NCI-H1417 (cell line): Measurements from ENCODE around the gene MNAT1.
"Not testable (repeated sequence)": the region's sequence is repeated elsewhere in the genome, so short reads cannot be mapped to it uniquely, and the experiment has no call there.

Experiments used
- DNase-seq, 3 experiments: peaks; one replicate each; lab custom pipeline; 2025; lab: John Stamatoyannopoulos, UW

The MNAT1 gene

GRCh38 chr14:60882219-60882618 lies 147.7 kb downstream of the MNAT1 start:
- no peak for DNase-seq

- no peak for DNase-seq
These were observed 149.6 kb downstream of the MNAT1 start for GRCh38 chr14:60884134-60884533.

- not testable (repeated sequence) for DNase-seq
These were observed 156.1 kb downstream of the MNAT1 start for GRCh38 chr14:60890636-60891035.

- DNase-seq = no peak
These were observed 159.3 kb downstream of the MNAT1 start for GRCh38 chr14:60893911-60894310.

GRCh38 chr14:60904381-60904780 lies 169.8 kb downstream of the MNAT1 start:
- no peak for DNase-seq

- no peak for DNase-seq
These were observed 171.4 kb downstream of the MNAT1 start for GRCh38 chr14:60905923-60906322.

GRCh38 chr14:60915781-60916180 lies 181.2 kb downstream of the MNAT1 start:
- no peak for DNase-seq

- DNase-seq = peak in 2 of 3 experiments; percentile 20 to 84
These were observed 187.5 kb downstream of the MNAT1 start for GRCh38 chr14:60922050-60922449.

- no peak for DNase-seq
These were observed 190.7 kb downstream of the MNAT1 start for GRCh38 chr14:60925286-60925685.

GRCh38 chr14:60926002-60926401 lies 191.4 kb downstream of the MNAT1 start:
- no peak for DNase-seq

GRCh38 chr14:60931218-60931617 lies 196.7 kb downstream of the MNAT1 start:
- DNase-seq = peak in 2 of 3 experiments; percentile 45 to 83

GRCh38 chr14:60933920-60934655 lies 199.5 kb downstream of the MNAT1 start:
- no peak for DNase-seq

GRCh38 chr14:60935319-60935718 lies 200.8 kb downstream of the MNAT1 start:
- DNase-seq = no peak

GRCh38 chr14:60943637-60944032 lies 209.1 kb downstream of the MNAT1 start:
- DNase-seq = no peak

- DNase-seq = no peak
These were observed 209.6 kb downstream of the MNAT1 start for GRCh38 chr14:60944204-60944603.

- no peak for DNase-seq
These were observed 211.4 kb downstream of the MNAT1 start for GRCh38 chr14:60945984-60946383.

GRCh38 chr14:60946773-60947172 lies 212.2 kb downstream of the MNAT1 start:
- no peak for DNase-seq

- DNase-seq = no peak
These were observed 217.3 kb downstream of the MNAT1 start for GRCh38 chr14:60951776-60952435.

- DNase-seq = no peak
These were observed 221.6 kb downstream of the MNAT1 start for GRCh38 chr14:60956202-60956601.

- no peak for DNase-seq
These were observed 222.1 kb downstream of the MNAT1 start for GRCh38 chr14:60956632-60957031.

- DNase-seq = peak in 1 of 3 experiments; percentile 9
These were observed 223.6 kb downstream of the MNAT1 start for GRCh38 chr14:60958146-60958545.

GRCh38 chr14:60963761-60964160 lies 229.2 kb downstream of the MNAT1 start:
- DNase-seq = no peak

- DNase-seq = no peak
These were observed 230.3 kb downstream of the MNAT1 start for GRCh38 chr14:60964904-60965303.

- DNase-seq = no peak
These were observed 230.8 kb downstream of the MNAT1 start for GRCh38 chr14:60965402-60965801.
